GM12891 (cell line): ENCODE measurements around the gene EEFSEC.

Experiments used
- DNase-seq: peaks from one replicate; pipeline ENCODE4 v3.0.0; 2011; ENCODE audit warnings: low spot score; ENCODE audit not compliant: insufficient read length
- FAIRE-seq: peaks from 2 replicates; lab custom pipeline; 2011; peaks lifted over from hg19 to GRCh38; lab: Jason Lieb, UNC
- PAX5 ChIP-seq: IDR thresholded peaks from 2 replicates; pipeline ENCODE4 v1.6.1; 2011; ENCODE audit warnings: low read length, moderate library complexity, mild to moderate bottlenecking; ENCODE audit not compliant: insufficient read depth, severe bottlenecking
- POLR2A ChIP-seq: IDR thresholded peaks from 2 replicates; pipeline ENCODE4 v1.6.1; 2011; ENCODE audit warnings: low read depth, low read length, control low read depth
- POLR2AphosphoS5 ChIP-seq: IDR thresholded peaks from 2 replicates; pipeline ENCODE4 v1.6.1; 2011; ENCODE audit warnings: low read depth, low read length, control low read depth
- POU2F2 ChIP-seq: IDR thresholded peaks from 2 replicates; pipeline ENCODE4 v1.6.1; 2011; ENCODE audit warnings: low read depth, mild to moderate bottlenecking, control low read depth, low read length, moderate library complexity
- SPI1 ChIP-seq: IDR thresholded peaks from 2 replicates; pipeline ENCODE4 v1.6.1; 2011; ENCODE audit warnings: low read depth, low read length, control low read depth
- TAF1 ChIP-seq: IDR thresholded peaks from 2 replicates; pipeline ENCODE4 v1.6.1; 2011; ENCODE audit warnings: low read depth, low read length, control low read depth

Gene EEFSEC

DNA sequence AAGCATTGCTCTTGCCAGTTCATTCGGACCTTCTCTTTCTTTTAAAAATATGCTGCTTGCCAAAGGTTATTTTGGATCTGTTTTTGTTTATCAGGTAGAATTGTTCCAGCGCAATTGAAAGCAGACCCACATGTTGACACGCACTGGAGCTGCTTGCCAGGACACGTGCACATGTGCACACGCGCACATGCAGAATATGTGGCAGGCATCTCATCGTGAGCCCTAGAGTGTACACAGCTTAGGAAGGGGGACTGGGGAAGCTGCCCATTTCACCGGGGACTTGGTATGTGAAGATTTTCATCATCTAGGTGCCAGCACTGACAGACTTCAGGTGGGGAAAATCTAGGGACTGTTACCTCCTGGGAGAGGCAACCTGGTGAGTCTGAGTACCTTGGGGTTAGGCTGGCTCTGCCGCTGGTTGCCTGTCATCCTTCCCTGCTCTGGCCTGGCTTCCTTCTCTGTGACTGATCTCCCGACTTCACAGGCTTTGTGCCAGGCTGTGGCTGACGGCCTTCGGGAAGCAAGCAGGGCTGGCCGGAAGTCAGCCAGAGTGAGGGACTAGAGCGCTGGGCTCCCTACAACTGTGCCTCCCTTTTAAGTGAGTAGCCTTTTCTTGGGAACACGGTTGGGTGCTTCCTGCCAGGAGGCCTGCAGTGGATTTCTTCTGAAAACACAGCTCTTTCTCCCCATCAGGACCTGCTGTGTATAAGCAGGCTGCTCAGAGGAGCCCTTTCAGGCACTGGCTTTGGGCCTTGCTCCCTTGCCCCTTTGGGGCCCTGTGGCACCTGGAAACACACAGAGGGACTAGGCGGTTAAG, 129.3 kb downstream of the EEFSEC start:
- DNase-seq (no peak), FAIRE-seq (no peak)
- TF ChIP-seq TAF1: no peak
- no peak for TF ChIP-seq POLR2AphosphoS5
- no peak for TF ChIP-seq POU2F2
- TF ChIP-seq SPI1: no peak
- TF ChIP-seq PAX5: no peak
- no peak for TF ChIP-seq POLR2A

DNA sequence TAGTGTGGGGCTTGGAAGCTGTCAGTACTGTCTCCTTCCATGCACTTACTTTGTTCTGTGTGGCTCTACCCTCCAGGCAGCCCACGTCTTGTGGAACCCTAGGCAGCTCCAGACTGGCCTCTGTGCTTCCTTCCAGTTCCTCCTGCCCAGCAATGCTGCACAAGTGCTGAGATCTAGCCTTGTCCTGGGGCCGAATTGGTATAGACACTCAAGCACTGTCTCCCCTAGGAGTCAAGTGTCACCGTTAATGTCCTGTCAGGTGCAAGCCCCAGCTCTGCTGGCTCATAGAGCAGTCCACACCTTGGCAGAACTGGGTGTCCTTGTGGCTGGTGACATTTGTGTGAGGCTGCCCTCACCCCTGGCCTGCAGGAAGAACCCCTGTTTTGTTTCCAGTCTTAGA, 130.1 kb downstream of the EEFSEC start:
- FAIRE-seq (no peak), DNase-seq (no peak)
- TF ChIP-seq PAX5 (no peak), SPI1 (no peak), POLR2AphosphoS5 (no peak), POU2F2 (no peak), POLR2A (no peak)

DNA sequence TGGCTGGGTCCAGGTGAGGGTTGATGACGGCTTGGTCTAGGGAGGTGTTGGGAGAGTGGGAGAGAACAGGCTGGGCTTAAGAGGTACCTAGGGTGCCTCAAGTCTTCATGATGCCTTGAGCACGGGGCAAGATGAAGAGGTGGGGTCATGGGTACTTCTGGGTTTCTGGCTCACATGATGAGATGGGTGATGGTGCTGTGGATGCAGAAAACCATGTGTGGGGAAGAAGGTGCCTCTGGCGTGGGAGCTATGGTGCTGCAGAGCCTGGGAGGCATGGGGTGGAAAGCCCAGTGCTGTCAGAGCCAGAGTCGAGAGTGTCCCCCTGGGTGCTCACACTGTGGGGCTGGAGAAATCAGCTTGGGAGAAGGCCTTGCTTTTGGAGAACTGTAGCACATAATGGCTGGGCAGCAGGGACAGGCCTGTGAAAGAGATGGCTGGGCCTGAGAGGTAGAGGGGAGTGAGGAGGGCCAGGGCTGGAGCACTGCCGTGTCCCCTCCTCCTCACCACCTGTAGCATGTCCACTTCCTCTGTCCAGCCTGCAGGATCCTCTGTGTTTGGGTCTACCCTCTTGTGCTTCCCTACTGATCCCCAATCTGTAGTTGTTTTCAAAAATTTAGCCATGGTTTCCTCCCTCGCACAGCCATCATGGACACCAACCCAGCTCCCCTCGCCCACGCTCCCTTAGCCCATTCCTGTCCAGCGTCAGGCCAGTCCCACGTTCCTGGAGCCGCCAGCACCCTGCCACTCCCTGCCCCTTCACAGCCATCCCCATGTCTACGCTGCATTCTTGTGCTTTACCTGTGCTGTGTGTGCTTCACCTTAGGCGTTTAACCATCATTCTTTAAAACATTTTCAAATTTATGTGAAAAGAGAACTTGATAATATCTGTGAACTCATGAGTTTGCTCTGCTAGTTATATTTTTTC, 132.0 kb downstream of the EEFSEC start:
- no peak for TF ChIP-seq TAF1
- TF ChIP-seq POLR2A: no peak
- FAIRE-seq (no peak), DNase-seq (no peak)

DNA sequence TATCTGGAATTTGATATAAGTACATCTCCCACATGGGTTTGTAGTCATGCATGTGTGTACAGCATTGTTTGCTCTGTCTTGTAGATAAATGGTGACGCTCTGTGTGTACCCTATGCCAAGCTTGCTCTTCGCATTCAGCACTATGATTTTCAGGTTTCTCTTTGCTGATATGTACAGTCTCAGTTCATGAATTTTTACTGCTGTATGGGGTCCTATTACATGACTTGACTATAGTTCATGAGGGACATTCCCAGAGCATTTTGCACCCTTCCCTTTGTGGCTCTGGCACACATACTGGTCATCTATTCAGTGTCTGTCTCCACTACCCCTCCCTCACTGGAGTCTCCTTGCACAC, 132.7 kb downstream of the EEFSEC start:
- no peak for TF ChIP-seq POLR2A
- TF ChIP-seq POLR2AphosphoS5: no peak
- no peak for TF ChIP-seq TAF1
- TF ChIP-seq POU2F2: no peak
- FAIRE-seq (no peak), DNase-seq (no peak)

DNA sequence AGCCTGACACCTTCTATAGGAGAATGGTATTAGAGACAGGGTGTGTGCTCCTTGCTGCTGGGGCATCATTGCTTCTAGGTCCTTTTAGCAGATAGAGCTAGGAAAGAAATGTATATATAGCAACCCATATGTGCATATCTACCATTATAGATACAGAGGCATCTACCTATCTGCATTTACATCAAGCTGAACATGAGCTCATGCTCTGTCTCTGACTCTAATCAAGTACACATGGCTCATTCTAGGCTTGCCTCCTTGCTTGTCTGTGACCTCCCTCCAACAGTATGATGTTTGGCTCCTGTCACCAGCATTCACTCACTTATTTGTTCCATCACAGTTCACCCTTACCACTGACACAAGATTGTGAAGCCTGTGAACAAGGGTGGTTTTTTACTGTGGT, 133.4 kb downstream of the EEFSEC start:
- no peak for FAIRE-seq
- TF ChIP-seq POLR2A: no peak
- no peak for DNase-seq

DNA sequence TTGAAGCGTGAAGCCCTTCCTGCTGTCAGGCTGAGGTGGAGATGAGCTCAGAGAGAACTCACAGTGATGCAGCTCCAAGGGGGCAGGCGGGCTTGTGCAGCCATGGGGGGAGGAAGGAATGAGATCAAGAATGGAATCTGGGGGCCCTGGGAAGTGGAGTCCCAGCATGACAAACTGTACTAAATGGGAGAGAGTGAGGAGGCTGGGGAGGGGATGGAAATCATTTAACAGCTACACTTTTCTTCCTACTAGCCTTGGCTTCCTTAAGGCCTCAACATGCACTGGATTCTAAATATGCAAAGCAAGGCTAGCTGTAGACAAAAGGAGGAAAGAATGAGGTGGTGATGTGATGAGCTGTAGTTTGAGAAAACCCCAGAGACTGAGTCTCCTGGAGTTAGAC, 133.9 kb downstream of the EEFSEC start:
- FAIRE-seq (no peak), DNase-seq (no peak)
- no peak for TF ChIP-seq SPI1
- no peak for TF ChIP-seq POLR2A
- no peak for TF ChIP-seq TAF1
- TF ChIP-seq PAX5: no peak
- TF ChIP-seq POU2F2: no peak
- TF ChIP-seq POLR2AphosphoS5: no peak

DNA sequence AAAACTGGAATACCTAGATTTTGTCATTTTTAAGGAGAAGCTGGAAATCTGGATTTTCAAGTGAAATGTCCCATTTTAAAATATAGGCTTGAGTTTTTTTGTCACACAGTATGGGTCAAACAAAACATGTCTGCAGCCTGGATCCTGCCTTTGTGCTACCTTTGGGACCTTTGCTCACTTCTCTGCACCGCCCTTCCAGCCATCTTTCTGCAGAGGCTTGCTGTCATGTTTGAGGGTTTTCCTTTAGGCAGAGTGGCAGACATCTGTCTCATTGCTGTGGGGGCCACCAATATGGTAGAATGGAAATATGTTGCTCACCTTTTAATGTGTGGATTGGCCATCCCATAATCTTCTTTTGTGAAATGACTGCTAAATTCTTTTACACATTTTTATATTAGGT, 136.3 kb downstream of the EEFSEC start:
- DNase-seq: no peak
- FAIRE-seq: no peak
- TF ChIP-seq TAF1 (no peak), POU2F2 (no peak), SPI1 (no peak), POLR2A (no peak), POLR2AphosphoS5 (no peak), PAX5 (no peak)

DNA sequence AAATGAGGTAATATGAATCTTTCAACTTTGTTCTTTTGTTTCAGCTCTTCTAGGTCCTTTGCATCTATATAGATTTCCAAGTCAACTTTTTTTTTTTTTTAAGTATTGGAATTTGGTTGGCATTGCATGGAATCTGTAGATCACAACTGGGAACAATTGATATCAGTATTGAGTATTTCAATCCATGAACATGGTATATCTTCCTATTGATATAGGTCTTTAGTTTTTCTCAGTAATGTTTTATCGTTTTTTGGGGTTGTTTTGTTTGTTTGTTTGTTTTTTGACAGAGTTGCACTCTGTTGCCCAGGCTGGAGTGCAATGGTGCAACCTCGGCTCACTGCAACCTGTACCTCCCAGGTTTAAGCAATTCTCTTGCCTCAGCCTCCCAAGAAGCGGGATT, 137.2 kb downstream of the EEFSEC start:
- TF ChIP-seq POLR2A (no peak), POLR2AphosphoS5 (no peak)
- FAIRE-seq: no peak

DNA sequence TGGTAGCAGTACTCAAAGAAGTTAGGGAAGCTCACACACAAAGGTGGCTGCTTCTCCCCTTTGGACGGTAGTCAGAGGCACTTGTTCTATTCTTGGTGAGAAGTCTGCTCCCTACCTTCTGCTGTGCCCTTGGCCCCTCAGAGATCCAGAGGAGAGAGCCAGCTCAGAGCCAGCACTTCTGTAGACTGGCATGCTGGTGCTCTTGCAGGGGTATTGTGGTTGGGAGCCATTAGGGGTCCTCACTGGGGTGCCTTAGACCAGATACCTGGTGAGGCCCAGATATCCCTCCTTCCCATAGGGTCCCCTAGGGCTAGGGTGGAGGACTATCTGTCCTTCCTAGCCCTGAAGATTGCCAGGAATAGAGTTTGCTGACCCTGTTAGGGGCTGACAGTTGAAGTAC, 140.6 kb downstream of the EEFSEC start:
- TF ChIP-seq POLR2AphosphoS5 (no peak), SPI1 (no peak), TAF1 (no peak), POU2F2 (no peak), PAX5 (no peak), POLR2A (no peak)
- no peak for FAIRE-seq
- DNase-seq: no peak

More for the DNA sequence above, 137.2 kb downstream of the EEFSEC start:
- no peak for DNase-seq

DNA sequence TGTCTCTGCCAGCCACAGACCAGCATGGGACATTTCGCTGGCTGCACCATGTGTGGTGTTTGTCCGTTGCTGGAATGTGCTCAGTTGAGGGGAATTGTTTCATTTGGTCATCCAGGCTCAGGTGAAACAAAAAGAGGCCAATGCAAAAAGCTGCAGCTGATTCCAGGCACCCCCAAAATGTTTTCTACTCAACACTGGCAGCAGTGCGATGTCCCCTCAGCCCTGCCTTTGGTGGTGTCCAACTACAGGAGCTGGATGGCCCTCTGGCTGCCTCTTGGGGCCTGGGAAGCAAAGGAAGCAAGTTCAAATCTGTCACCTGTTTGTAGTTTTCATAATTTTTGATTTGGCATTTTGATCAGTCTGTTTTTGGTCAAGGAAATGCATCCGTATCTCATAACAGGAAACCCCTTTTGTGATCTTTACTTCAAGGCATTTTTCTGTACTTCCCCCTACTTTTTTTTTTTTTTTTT, 141.8 kb downstream of the EEFSEC start:
- no peak for DNase-seq
- no peak for FAIRE-seq
- no peak for TF ChIP-seq PAX5
- TF ChIP-seq POLR2AphosphoS5: no peak
- no peak for TF ChIP-seq POLR2A
- TF ChIP-seq SPI1: no peak
- TF ChIP-seq TAF1: no peak
- TF ChIP-seq POU2F2: no peak
